Measurements from ENCODE around the gene HSPA4L.
A peak's percentile ranks its signal among the peaks of the same experiment; 100 is the strongest.

HSPA4L gene

GRCh38 chr4:127870281-127870680 is 88.2 kb downstream of the HSPA4L start:
- DNase-seq (ENCODE audit: low read depth): no peak

GRCh38 chr4:127870688-127871087 is 88.6 kb downstream of the HSPA4L start:
- DNase-seq (ENCODE audit: low read depth): no peak

GRCh38 chr4:127875791-127876190 is 93.7 kb downstream of the HSPA4L start:
- DNase-seq (ENCODE audit: low read depth): no peak

- DNase-seq (ENCODE audit: low read depth): peak; percentile 91
Measured at GRCh38 chr4:127880763-127881562, 98.8 kb downstream of the HSPA4L start, which contains the start of gene PLK4. Gene PLK4, plus strand, starts transcription at chr4:127880893. Its CDS starts 242 bp downstream, at chr4:127881135.

- DNase-seq (ENCODE audit: low read depth): no peak
Measured at GRCh38 chr4:127881563-127881864, 99.4 kb downstream of the HSPA4L start.

GRCh38 chr4:127888559-127888958 is 106.4 kb downstream of the HSPA4L start:
- DNase-seq (ENCODE audit: low read depth): no peak

GRCh38 chr4:127889903-127890302 is 107.8 kb downstream of the HSPA4L start:
- no peak for DNase-seq (ENCODE audit: low read depth)

Data from stimulated activated CD8-positive, alpha-beta memory T cell treated with anti-CD3 and anti-CD28 coated beads, Interleukin-7, amount 100 ng/mL, for 24 hours (primary cell).